Fibroblast of villous mesenchyme (primary cell): ENCODE results near the gene ZSCAN20. TPM values are rescaled to one million over a fixed set of nuclear protein-coding genes. Genes with fewer than 3 reads are reported as not detected.

ENCODE experiments used
- DNase-seq: peaks from one replicate; pipeline ENCODE4 v3.0.0-alpha.2; 2010; ENCODE audit warnings: low read depth
- H3K4me3 ChIP-seq: 2 replicates; pipeline ENCODE4 v1.5.1; 2011; ENCODE audit warnings: low read depth, mild to moderate bottlenecking, low read length
- total RNA-seq: library from RNA; depleted of rRNA; stranded (reverse); fragments of >200 nt; gene quantifications from 2 replicates; pipeline ENCODE4 v1.2.3, GENCODE V29; 2012
- TF ChIP-seq, protein P1 (sequence below): IDR thresholded peaks from 2 replicates; pipeline ENCODE4 v1.5.1; 2012; ENCODE audit warnings: low read depth, mild to moderate bottlenecking, low read length; ENCODE audit not compliant: insufficient read depth

ZSCAN20 gene
- 7.7 and 10.4 TPM in 2 replicates for total RNA-seq

DNA sequence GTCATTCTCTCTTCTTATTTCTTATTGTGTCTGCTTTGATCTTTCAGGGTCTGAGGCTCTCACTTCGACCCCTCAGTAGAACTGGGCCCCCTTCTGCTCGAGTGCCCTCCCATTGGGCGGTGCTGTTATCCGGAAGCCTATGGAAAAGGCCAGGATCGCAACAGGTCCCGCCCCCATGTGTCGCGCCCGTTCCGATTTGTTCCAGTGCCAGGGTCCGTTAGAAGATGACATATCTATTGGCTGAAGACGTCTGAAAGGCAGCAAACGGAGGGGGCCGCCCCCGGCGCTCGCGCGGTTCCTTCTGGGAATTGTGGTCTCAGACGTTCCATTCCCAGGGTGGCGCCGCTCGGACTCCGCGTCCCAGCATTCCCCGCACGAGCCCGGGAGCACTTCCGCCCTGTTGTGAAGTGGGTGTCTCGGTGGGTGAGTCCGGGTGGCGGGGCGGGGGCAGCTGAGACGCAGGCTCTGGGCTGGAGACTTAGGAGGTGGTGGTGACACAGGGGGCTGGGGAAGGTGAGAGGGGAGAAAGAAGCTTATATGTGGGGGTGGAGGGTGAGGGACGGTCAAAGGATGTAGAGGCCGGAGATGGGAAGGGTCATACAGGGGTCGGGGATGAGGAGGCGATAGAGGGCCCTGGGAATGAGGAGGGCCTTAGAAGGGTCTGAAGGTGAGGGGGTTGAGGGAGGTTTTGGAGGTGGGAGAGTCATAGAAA is at the start of gene ZSCAN20:
Gene ZSCAN20 (plus strand): TSS at position 377 of the 712 bp plus-strand sequence. CDS start 6,644 bp downstream, outside the sequence.
- peak within 1 kb of the TSS; percentile 86 for H3K4me3 ChIP-seq
- TF ChIP-seq, protein P1, sequence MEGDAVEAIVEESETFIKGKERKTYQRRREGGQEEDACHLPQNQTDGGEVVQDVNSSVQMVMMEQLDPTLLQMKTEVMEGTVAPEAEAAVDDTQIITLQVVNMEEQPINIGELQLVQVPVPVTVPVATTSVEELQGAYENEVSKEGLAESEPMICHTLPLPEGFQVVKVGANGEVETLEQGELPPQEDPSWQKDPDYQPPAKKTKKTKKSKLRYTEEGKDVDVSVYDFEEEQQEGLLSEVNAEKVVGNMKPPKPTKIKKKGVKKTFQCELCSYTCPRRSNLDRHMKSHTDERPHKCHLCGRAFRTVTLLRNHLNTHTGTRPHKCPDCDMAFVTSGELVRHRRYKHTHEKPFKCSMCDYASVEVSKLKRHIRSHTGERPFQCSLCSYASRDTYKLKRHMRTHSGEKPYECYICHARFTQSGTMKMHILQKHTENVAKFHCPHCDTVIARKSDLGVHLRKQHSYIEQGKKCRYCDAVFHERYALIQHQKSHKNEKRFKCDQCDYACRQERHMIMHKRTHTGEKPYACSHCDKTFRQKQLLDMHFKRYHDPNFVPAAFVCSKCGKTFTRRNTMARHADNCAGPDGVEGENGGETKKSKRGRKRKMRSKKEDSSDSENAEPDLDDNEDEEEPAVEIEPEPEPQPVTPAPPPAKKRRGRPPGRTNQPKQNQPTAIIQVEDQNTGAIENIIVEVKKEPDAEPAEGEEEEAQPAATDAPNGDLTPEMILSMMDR, result no peak

DNA sequence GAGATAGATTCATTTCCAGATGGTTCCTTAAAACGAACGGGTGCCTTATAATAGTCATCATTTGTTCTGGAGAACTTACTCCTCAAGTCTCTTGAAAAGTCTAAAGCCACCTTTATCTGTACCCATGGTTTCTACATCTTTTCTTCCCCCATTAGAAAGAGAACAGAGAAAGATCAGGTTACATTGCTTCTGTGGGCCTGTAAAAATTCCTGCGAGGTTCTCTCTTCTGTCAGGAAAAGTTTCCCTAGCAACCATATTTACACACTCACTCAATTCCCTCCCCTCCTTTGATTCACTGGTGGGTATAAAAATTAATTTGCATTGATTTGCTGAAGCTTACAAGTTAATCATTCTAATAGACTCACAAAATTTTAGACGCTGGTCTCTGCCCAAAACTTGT is 48.2 kb upstream of the ZSCAN20 start:
- peak; percentile 64 for DNase-seq
- TF ChIP-seq, protein P1, result no peak
- no peak overlapping the region for H3K4me3 ChIP-seq

More for the DNA sequence above, at the start of gene ZSCAN20:
- DNase-seq, result peak; percentile 98

DNA sequence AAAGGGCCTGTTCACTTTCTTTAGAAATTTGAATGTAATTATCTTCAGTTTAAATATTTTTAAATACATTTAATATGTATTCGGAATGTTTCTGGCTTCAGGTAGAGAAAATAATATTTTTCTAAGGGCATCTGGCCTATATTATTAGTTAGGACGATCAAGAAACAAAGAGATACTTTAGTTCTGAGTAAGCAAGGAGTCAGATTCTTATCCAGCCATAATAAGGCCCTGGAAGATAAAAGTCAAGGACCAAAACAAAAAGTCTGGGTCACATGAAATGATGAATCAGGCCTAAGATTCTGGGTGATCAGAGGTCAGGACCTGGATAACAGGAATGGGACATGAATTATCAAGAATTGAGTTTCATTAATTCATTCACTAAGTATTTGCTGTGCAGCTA is 47.8 kb upstream of the ZSCAN20 start:
- no peak overlapping the region for H3K4me3 ChIP-seq
- TF ChIP-seq, protein P1, result no peak
- DNase-seq, result peak; percentile 40

DNA sequence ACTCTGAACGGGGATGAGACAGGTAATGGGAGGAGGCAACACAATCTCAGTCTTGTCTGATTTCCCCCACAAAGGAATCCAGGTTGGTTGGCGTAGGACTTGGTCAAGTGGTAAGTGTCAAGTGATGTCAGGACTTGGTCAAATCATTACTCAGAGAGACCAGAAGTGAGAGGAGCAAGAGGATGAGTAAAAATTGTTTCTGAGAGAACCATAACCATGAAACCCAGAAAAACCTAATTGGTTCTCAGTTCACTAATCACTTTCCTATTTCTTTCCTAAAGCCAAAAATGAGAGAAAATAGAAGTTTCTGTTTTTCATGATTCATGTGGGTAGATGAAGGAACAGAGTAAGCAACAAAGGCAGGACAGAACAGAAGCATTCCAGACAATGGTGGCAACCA is 46.5 kb upstream of the ZSCAN20 start:
- no peak overlapping the region for H3K4me3 ChIP-seq
- no peak for DNase-seq
- TF ChIP-seq, protein P1, result no peak

DNA sequence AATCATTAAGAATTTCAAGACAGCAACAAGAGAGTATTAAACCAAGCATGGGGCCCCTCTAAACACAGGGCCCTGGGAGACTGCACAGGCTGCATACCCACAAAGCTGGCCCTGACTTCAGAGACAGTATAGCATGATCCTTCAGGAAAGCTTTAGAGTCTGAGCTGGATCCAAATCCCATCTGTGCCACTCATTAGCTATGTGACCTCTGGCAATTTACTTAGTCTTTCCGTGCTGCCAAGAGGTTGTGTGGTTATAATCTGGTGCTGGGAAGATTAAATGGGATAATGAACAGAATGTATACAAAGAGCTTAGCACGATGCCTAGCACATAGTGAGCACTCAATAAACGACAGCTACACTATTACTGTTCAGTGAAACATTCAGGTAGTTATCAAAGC is 45.5 kb upstream of the ZSCAN20 start:
- peak; percentile 30 for DNase-seq
- TF ChIP-seq, protein P1, result no peak

DNA sequence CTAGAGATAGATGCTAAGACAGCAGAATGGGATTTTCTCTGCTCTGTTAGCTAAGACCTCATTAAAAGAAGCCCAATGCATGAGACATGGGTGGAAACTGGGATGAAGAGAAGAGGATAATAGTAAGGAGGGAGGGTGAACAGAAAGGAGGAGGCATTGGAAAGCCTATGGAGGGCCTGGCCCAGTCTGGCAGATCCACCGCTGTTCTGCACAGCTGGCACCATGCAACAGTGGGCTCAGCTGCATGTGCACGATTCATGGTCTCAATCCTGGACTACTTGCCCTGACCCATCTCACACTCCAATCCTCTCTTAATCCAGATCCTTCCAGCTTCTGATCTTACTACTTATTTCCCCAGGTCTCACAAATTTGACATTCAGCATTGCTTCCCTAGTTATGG is 43.8 kb upstream of the ZSCAN20 start:
- TF ChIP-seq, protein P1, result no peak
- peak overlapping the region; percentile 66 for H3K4me3 ChIP-seq

More for the DNA sequence above, 45.5 kb upstream of the ZSCAN20 start:
- no peak overlapping the region for H3K4me3 ChIP-seq

More for the DNA sequence above, 43.8 kb upstream of the ZSCAN20 start:
- no peak for DNase-seq
